ENCODE results near the gene CADPS. TPM values are rescaled to one million over a fixed set of nuclear protein-coding genes. Genes with fewer than 3 reads are reported as not detected.
A peak's percentile ranks its signal among the peaks of the same experiment; 100 is the strongest.

CADPS gene
- total RNA-seq, 1 experiment from 2014 or later = 7.0 TPM

- ATAC-seq = no peak
- Mint-ChIP-seq H3K4me3 (no peak overlapping the region), H3K4me1 (peaks cover 12% of the 10 kb centered on the region), H3K27me3 (ENCODE audit: low read depth) (no peaks in the 10 kb centered on the region), H3K9me3 (peaks cover 23% of the 10 kb centered on the region), H3K36me3 (peaks cover 15% of the 10 kb centered on the region), H3K27ac (no peak overlapping the region)
- CTCF ChIA-PET = no interaction called here
- TF ChIP-seq PREB (CRISPR knock-in tag; IDR thresholded peaks at IDR 0.05; ENCODE audit: borderline replicate concordance) = no peak
- TF ChIP-seq JAZF1 (CRISPR knock-in tag; IDR thresholded peaks at IDR 0.05) = no peak
- TF ChIP-seq GRHL2 (CRISPR knock-in tag; IDR thresholded peaks at IDR 0.05; ENCODE audit: insufficient replicate concordance, severe bottlenecking) = no peak
- TF ChIP-seq ATF3 (CRISPR knock-in tag; conservative IDR thresholded peaks at IDR 0.05) = no peak
- no peak for TF ChIP-seq FOXP4 (CRISPR knock-in tag; IDR thresholded peaks at IDR 0.05)
- no peak for TF ChIP-seq RORB (CRISPR knock-in tag; IDR thresholded peaks at IDR 0.05)
- TF ChIP-seq GTF2I (CRISPR knock-in tag; conservative IDR thresholded peaks at IDR 0.05) = no peak
- TF ChIP-seq TP53 (CRISPR knock-in tag; IDR thresholded peaks at IDR 0.05) = no peak
- TF ChIP-seq HMGXB4 (CRISPR knock-in tag; IDR thresholded peaks at IDR 0.05) = no peak
- TF ChIP-seq IRF2 (CRISPR knock-in tag; IDR thresholded peaks at IDR 0.05; ENCODE audit: borderline replicate concordance, low read depth) = no peak
- TF ChIP-seq MLX (CRISPR knock-in tag; IDR thresholded peaks at IDR 0.05) = no peak
- TF ChIP-seq AFF4 (CRISPR knock-in tag; IDR thresholded peaks at IDR 0.05; ENCODE audit: borderline replicate concordance) = no peak
- no peak for TF ChIP-seq NR2C2 (CRISPR knock-in tag; IDR thresholded peaks at IDR 0.05)
- TF ChIP-seq MYBL2 (CRISPR knock-in tag; IDR thresholded peaks at IDR 0.05) = no peak
- no peak for TF ChIP-seq SP1 (CRISPR knock-in tag; conservative IDR thresholded peaks at IDR 0.05)
- POLR2A ChIA-PET = interaction anchor here (0.6 kb wide), 1 partner anchor 124 kb away, joined by 3 read pairs; no protein-coding TSS in a partner anchor
- DNase-seq (ENCODE audit: low spot score) = no peak
Observed at GRCh38 chr3:62895901-62896300, 20.7 kb upstream of the CADPS start.

- Mint-ChIP-seq H3K9me3 (peaks cover 23% of the 10 kb centered on the region), H3K4me1 (peaks cover 16% of the 10 kb centered on the region), H3K27ac (no peak overlapping the region), H3K27me3 (ENCODE audit: low read depth) (no peaks in the 10 kb centered on the region), H3K4me3 (no peak overlapping the region), H3K36me3 (peaks cover 15% of the 10 kb centered on the region)
- CTCF ChIA-PET = no interaction called here
- DNase-seq (ENCODE audit: low spot score) (no peak), ATAC-seq (peak; percentile 43)
- TF ChIP-seq GTF2I (CRISPR knock-in tag; conservative IDR thresholded peaks at IDR 0.05) (no peak), TCF7 (CRISPR knock-in tag; IDR thresholded peaks at IDR 0.05; ENCODE audit: low read depth) (no peak), E2F5 (CRISPR knock-in tag; IDR thresholded peaks at IDR 0.05) (no peak), ZNF671 (CRISPR knock-in tag; IDR thresholded peaks at IDR 0.05) (no peak)
- POLR2A ChIA-PET = no interaction called here
Observed at GRCh38 chr3:62892951-62893350, 17.7 kb upstream of the CADPS start.
